MCF 10A (cell line): ENCODE measurements around the gene TMOD4. TPM values are rescaled to one million over a fixed set of nuclear protein-coding genes. Genes with fewer than 3 reads are reported as not detected.

Experiments used
- BruUV-seq: library from RNA; stranded (reverse); fragments of 400-500 nt; replicated peaks from 2 replicates; lab custom pipeline; 2021; lab: Mats Ljungman, UMichigan
- CTCF ChIA-PET: fragments of 300-600 bp; sonication (Branson Sonifier 250); formaldehyde crosslinking; extraction: SDS; loops from one replicate; lab custom pipeline; 2021; ENCODE audit warnings: antibody characterized with exemption, inconsistent platforms; lab: Yijun Ruan, JAX
- POLR2A ChIA-PET: fragments of 300-600, 350-650 bp; sonication (Branson Sonifier 250); formaldehyde crosslinking; extraction: SDS; loops from one replicate; lab custom pipeline; 2020; ENCODE audit warnings: antibody characterized with exemption, inconsistent platforms; lab: Yijun Ruan, JAX
- DNase-seq: peaks from one replicate; pipeline ENCODE4 v3.0.0-alpha.2; 2018; ENCODE audit not compliant: unreplicated experiment
- H3K27ac Mint-ChIP-seq: one replicate; pipeline ENCODE4 v1.8.0; 2022; ENCODE audit warnings: mild to moderate bottlenecking, low read depth, mixed read lengths; ENCODE audit not compliant: unreplicated experiment
- H3K27me3 Mint-ChIP-seq: one replicate; pipeline ENCODE4 v1.8.0; 2022; ENCODE audit warnings: mixed read lengths; ENCODE audit not compliant: insufficient read depth, unreplicated experiment
- H3K36me3 Mint-ChIP-seq: one replicate; pipeline ENCODE4 v1.8.0; 2022; ENCODE audit warnings: mild to moderate bottlenecking, moderate library complexity, mixed read lengths; ENCODE audit not compliant: insufficient read depth, unreplicated experiment
- H3K4me1 Mint-ChIP-seq: one replicate; pipeline ENCODE4 v1.8.0; 2022; ENCODE audit warnings: mixed read lengths; ENCODE audit not compliant: insufficient read depth, unreplicated experiment
- H3K4me3 Mint-ChIP-seq: one replicate; pipeline ENCODE4 v1.8.0; 2022; ENCODE audit warnings: mild to moderate bottlenecking, moderate library complexity, mixed read lengths; ENCODE audit not compliant: unreplicated experiment
- H3K9me3 Mint-ChIP-seq: one replicate; pipeline ENCODE4 v1.8.0; 2022; ENCODE audit warnings: mixed read lengths; ENCODE audit not compliant: unreplicated experiment
- intact Hi-C: fragments of 100-400 bp; cut with micrococcal nuclease; formaldehyde crosslinking; loops from 2 replicates; pipeline ENCODE4 v1.14.1; 2022
- total RNA-seq: library from RNA; stranded (reverse); gene quantifications from 2 replicates; pipeline ENCODE4 v1.2.3, GENCODE V29; 2022
- TF ChIP-seq, protein P1 (sequence below): fragments of 200-600 bp; IDR thresholded peaks from one replicate; pipeline ENCODE4 v1.8.0; 2022; ENCODE audit warnings: antibody characterized with exemption, mild to moderate bottlenecking; ENCODE audit not compliant: unreplicated experiment

Gene TMOD4
- total RNA-seq, 1 experiment from 2014 or later: not detected

- no TSS peak for BruUV-seq
- ChIA-PET CTCF (interaction anchor here (0.6 to 2.4 kb wide), 7 partner anchors 8 to 54 kb away, joined by 3 to 12 read pairs (median 4); partner anchors contain the start of genes TMOD4, TNFAIP8L2 and VPS72), POLR2A (interaction anchor here (0.6 to 4.8 kb wide), 18 partner anchors 8 to 284 kb away, joined by 3 to 91 read pairs (median 4); partner anchors contain the start of genes C1orf56, GABPB2, MINDY1 and PSMD4)
- TF ChIP-seq, protein P1, sequence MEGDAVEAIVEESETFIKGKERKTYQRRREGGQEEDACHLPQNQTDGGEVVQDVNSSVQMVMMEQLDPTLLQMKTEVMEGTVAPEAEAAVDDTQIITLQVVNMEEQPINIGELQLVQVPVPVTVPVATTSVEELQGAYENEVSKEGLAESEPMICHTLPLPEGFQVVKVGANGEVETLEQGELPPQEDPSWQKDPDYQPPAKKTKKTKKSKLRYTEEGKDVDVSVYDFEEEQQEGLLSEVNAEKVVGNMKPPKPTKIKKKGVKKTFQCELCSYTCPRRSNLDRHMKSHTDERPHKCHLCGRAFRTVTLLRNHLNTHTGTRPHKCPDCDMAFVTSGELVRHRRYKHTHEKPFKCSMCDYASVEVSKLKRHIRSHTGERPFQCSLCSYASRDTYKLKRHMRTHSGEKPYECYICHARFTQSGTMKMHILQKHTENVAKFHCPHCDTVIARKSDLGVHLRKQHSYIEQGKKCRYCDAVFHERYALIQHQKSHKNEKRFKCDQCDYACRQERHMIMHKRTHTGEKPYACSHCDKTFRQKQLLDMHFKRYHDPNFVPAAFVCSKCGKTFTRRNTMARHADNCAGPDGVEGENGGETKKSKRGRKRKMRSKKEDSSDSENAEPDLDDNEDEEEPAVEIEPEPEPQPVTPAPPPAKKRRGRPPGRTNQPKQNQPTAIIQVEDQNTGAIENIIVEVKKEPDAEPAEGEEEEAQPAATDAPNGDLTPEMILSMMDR: no peak
- Mint-ChIP-seq H3K4me3 (peak overlapping the region; percentile 87), H3K9me3 (no peaks in the 10 kb centered on the region), H3K4me1 (peaks cover 25% of the 10 kb centered on the region), H3K36me3 (peaks cover 50% of the 10 kb centered on the region), H3K27me3 (no peaks in the 10 kb centered on the region), H3K27ac (peak overlapping the region; percentile 97)
- DNase-seq: no peak
- intact Hi-C loops: no loop called here
Observed at GRCh38 chr1:151164732-151165280, 11.0 kb downstream of the TMOD4 start.

GRCh38 chr1:151159373-151159772 lies 16.4 kb downstream of the TMOD4 start:
- no peak for DNase-seq
- TF ChIP-seq, protein P1: no peak
- ChIA-PET POLR2A (interaction anchor here (0.6 to 2.1 kb wide), 3 partner anchors 56 to 122 kb away, joined by 3 to 7 read pairs (median 3); partner anchors contain the start of gene GABPB2), CTCF (interaction anchor here (0.7 to 7.3 kb wide), 7 partner anchors 34 to 161 kb away, joined by 3 to 158 read pairs (median 3); partner anchors contain the start of gene CDC42SE1)
- no peaks in the 10 kb centered on the region for H3K27me3 Mint-ChIP-seq
- BruUV-seq: no TSS peak
- no peaks in the 10 kb centered on the region for H3K9me3 Mint-ChIP-seq
- intact Hi-C loops: loop anchor here (5.0 kb wide), 1 partner anchor 462 kb away; the partner anchor contains the start of gene GOLPH3L
- H3K36me3 Mint-ChIP-seq: peaks cover 48% of the 10 kb centered on the region
- peak overlapping the region; percentile 49 for H3K27ac Mint-ChIP-seq
- peaks cover 17% of the 10 kb centered on the region for H3K4me1 Mint-ChIP-seq
- H3K4me3 Mint-ChIP-seq: no peak overlapping the region

DNA sequence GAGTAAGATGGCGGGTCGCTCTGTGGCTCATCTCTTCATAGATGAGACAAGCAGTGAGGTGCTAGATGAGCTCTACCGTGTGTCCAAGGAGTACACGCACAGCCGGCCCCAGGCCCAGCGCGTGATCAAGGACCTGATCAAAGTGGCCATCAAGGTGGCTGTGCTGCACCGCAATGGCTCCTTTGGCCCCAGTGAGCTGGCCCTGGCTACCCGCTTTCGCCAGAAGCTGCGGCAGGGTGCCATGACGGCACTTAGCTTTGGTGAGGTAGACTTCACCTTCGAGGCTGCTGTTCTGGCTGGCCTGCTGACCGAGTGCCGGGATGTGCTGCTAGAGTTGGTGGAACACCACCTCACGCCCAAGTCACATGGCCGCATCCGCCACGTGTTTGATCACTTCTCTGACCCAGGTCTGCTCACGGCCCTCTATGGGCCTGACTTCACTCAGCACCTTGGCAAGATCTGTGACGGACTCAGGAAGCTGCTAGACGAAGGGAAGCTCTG lies 17.0 kb downstream of the TMOD4 start:
- TF ChIP-seq, protein P1: no peak
- BruUV-seq: no TSS peak
- peaks cover 48% of the 10 kb centered on the region for H3K36me3 Mint-ChIP-seq
- H3K4me1 Mint-ChIP-seq: peaks cover 12% of the 10 kb centered on the region
- no peaks in the 10 kb centered on the region for H3K9me3 Mint-ChIP-seq
- no peak overlapping the region for H3K4me3 Mint-ChIP-seq
- CTCF ChIA-PET: interaction anchor here (0.7 to 7.3 kb wide), 7 partner anchors 33 to 161 kb away, joined by 3 to 158 read pairs (median 3); partner anchors contain the start of gene CDC42SE1
- H3K27me3 Mint-ChIP-seq: no peaks in the 10 kb centered on the region
- peak overlapping the region; percentile 49 for H3K27ac Mint-ChIP-seq
- intact Hi-C loops: loop anchor here (5.0 kb wide), 1 partner anchor 462 kb away; the partner anchor contains the start of gene GOLPH3L
- no peak for DNase-seq
- POLR2A ChIA-PET: interaction anchor here (1.2 to 2.1 kb wide), 2 partner anchors 56 to 87 kb away, joined by 3 to 7 read pairs; partner anchors contain the start of gene GABPB2

DNA sequence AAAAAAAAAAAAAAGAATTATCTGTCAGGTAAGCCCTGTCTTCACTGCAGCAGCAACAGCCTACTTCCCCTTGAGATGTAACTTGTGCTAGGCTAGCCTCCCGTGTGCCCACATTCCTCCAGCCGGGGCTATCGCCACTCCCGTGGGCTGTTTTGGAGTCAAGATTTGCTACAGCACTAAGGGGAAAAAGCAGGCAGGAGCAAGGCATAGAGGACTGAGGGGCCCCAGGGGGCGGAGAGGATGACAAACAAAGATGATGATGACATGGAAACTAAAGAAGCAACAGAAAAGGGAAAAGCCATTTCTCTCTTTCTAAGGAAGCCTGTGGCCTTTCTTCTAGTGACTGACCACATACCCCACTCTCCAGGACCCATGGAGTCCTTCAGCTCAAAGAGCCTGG lies 17.5 kb downstream of the TMOD4 start:
- DNase-seq: no peak
- Mint-ChIP-seq H3K4me1 (peaks cover 12% of the 10 kb centered on the region), H3K4me3 (no peak overlapping the region), H3K27me3 (no peaks in the 10 kb centered on the region), H3K27ac (no peak overlapping the region), H3K36me3 (peaks cover 48% of the 10 kb centered on the region), H3K9me3 (no peaks in the 10 kb centered on the region)
- intact Hi-C loops: loop anchor here (5.0 kb wide), 1 partner anchor 461 kb away; the partner anchor contains the start of gene GOLPH3L
- CTCF ChIA-PET: interaction anchor here (0.7 to 7.3 kb wide), 7 partner anchors 32 to 140 kb away, joined by 3 to 158 read pairs (median 3); no protein-coding TSS in a partner anchor
- POLR2A ChIA-PET: interaction anchor here (0.6 to 2.1 kb wide), 4 partner anchors 55 to 730 kb away, joined by 3 to 7 read pairs (median 4); partner anchors contain the start of gene GABPB2
- TF ChIP-seq, protein P1: no peak
- no TSS peak for BruUV-seq
